Islet of Langerhans (tissue), 1 donor: ENCODE measurements around the gene PTOV1.

ENCODE experiments used
- FAIRE-seq: peaks from one replicate; lab custom pipeline; 2011; peaks lifted over from hg19 to GRCh38; lab: Jason Lieb, UNC

Gene PTOV1

GRCh38 chr19:49850487-49851342, at the start of gene PTOV1:
Gene PTOV1 (plus strand): TSS chr19:49851159.
- FAIRE-seq = no peak

GRCh38 chr19:49801401-49801888, 49.5 kb upstream of the PTOV1 start:
- FAIRE-seq = no peak

GRCh38 chr19:49801966-49802661, 48.8 kb upstream of the PTOV1 start:
- FAIRE-seq = no peak

GRCh38 chr19:49802836-49803528, 48.0 kb upstream of the PTOV1 start:
- FAIRE-seq = no peak

- FAIRE-seq = no peak
These were observed 47.5 kb upstream of the PTOV1 start for GRCh38 chr19:49803529-49803856.

- no peak for FAIRE-seq
These were observed 44.9 kb upstream of the PTOV1 start for GRCh38 chr19:49805822-49806619.

GRCh38 chr19:49806620-49806959, 44.4 kb upstream of the PTOV1 start:
- FAIRE-seq = no peak

GRCh38 chr19:49807058-49807903, 43.7 kb upstream of the PTOV1 start:
- no peak for FAIRE-seq

GRCh38 chr19:49807904-49808675, 42.9 kb upstream of the PTOV1 start:
- FAIRE-seq = no peak

GRCh38 chr19:49808711-49809159, 42.2 kb upstream of the PTOV1 start:
- FAIRE-seq = no peak

GRCh38 chr19:49809160-49809940, 41.6 kb upstream of the PTOV1 start:
- no peak for FAIRE-seq

- no peak for FAIRE-seq
These were observed 41.0 kb upstream of the PTOV1 start for GRCh38 chr19:49809941-49810389.

GRCh38 chr19:49811328-49811727, 39.6 kb upstream of the PTOV1 start:
- no peak for FAIRE-seq

GRCh38 chr19:49812452-49812996, 38.4 kb upstream of the PTOV1 start:
- FAIRE-seq = no peak

- FAIRE-seq = peak; percentile 99
These were observed 37.7 kb upstream of the PTOV1 start, which contains the start of gene FUZ for GRCh38 chr19:49812997-49813861. Gene FUZ (minus strand): TSS chr19:49813292. CDS start chr19:49813106, 186 bp downstream.

- no peak for FAIRE-seq
These were observed 36.9 kb upstream of the PTOV1 start for GRCh38 chr19:49814010-49814409.

- FAIRE-seq = no peak
These were observed 34.4 kb upstream of the PTOV1 start for GRCh38 chr19:49816590-49816989.
